GM18519 (cell line): ENCODE results near the gene RPEL1.
"Not testable (repeated sequence)": the region's sequence is repeated elsewhere in the genome, so short reads cannot be mapped to it uniquely, and the experiment has no call there.

ENCODE experiments used
- ATAC-seq: cut with Tn5 transposase; IDR thresholded peaks from one replicate; pipeline ENCODE4 v1.9.1; 2021; ENCODE audit warnings: mild to moderate bottlenecking, moderate library complexity; ENCODE audit not compliant: unreplicated experiment, low FRiP score

Gene RPEL1

DNA sequence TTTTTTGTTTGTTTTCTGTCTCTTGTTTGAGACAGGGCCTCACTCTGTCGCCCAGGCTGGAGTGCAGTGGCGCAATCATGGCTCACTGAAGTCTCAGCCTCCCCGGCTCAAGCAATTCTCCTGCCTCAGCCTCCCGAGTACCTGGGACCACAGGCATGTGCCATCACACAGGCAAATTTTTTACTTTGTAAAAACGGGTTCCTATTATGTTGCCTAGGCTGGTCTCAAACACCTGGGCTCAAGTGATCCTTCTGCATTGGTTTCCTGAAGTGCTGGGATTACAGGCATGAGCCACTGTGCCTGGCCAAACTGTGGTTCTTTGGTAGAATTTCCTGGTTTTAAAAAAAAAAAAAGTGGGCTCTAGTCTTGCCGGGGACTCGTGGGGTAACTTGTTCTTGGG, at the start of gene RPEL1:
Gene RPEL1, plus strand, starts transcription at position 301 of the 400 bp plus-strand sequence. CDS start 110 bp downstream, outside the sequence.
- ATAC-seq, result not testable (repeated sequence)

DNA sequence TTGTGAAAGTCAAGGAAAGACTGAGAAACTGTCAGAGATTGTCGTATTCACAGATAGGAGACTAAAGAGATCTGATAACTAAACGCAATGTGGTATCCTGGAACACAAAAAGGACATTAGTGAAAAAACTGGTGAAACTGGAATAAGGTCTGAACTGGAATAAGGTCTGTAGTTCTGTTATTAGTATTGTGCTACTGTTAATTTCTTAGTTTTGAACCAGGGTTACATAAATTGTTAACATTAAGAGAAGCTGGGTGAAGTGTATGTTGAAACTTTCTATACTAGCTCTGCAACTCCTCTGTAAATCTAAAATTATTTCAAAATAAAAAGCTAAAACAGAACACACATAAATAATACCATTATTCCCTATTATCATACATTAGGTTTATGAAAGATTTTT, 49.2 kb upstream of the RPEL1 start:
- ATAC-seq, result no peak

DNA sequence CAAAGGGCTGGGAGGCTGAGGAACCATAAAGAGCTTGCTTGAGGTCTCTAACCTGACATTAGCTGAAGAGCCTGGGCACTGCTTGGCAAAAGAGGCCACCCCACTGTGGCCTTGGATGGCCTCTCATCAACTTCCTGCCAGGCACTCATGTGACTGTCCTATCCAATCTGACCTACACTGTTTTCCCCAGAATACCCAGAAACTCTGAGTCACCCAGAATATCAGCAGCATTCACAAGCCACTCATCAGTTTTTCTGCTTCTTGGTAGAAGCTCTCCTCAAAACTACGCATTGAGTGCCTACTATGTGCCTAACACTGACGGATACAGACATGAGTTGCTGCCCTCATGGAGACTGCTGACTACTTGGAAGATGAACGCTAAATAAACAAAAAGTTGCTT, 48.5 kb upstream of the RPEL1 start:
- no peak for ATAC-seq

DNA sequence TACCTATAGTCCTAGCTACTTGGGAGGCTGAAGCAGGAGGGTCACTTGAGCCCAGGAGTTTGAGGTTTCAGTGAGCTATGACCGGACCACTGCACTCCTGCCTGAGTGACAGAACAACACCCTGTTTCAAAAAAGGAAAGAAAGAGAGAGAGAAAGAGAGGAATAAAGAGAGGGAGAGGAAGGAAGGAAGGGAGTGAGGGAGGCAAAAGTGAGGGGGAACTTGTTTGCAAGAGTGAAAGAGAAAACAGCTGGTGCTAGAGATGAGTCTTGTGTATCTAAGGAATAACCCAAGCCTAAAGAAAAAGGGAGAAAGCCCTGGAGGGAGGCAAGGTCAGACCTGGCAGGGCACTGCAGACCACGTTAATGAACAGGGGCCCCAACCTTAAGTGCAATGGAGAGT, 47.8 kb upstream of the RPEL1 start:
- ATAC-seq, result no peak

DNA sequence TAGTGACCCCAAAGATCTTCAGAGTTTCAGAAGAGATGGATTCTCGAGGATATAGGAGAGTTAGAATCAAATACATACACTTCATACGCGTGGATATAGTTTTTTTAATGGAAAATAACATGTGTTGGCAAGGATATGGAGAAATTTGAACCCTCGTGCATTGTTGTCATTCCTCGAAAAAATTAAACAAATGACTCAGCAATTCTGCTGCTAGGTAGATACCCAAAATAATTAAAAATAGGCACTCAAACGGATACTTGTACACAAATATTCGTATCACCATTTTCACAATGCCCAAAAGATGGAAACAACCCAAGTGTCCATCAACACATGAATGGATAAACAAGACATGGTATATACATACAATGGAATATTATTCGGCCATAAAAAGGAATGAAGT, 47.0 kb upstream of the RPEL1 start:
- no peak for ATAC-seq

DNA sequence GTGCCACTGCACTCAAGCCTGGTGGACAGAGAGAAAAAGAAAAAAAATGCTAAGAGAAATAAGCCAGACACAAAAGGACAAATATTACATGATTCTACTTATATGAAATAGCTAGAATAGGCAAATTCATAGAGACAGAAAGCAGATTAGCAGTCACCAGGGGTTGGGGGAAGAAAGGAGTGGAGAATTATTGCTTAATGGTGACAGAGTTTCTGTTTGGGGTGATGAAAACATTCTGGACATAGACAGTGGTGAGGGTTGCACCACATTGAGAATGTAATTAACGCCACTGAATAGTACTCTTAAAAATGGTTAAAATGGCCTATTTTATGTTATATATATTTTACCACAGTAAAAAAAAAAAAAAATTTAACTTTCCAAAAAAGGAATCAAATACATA, 46.2 kb upstream of the RPEL1 start:
- no peak for ATAC-seq

DNA sequence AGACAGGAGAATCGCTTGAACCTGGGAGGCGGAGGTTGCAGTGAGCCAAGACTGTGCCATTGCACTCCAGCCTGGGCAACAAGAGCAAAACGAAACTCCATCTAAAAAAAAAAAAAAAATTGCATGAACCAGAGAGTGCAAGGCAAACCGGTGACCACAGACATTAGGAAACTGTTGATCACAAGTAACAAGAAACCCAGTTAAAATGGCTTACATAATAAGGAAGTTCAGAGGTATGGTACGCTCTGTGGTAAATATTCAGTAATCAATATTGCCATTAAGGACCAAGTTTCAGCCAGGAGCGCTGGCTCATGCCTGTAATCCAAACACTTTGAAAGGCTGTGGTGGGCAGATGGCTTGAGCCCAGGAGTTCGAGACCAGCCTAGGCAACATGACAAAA, 43.4 kb upstream of the RPEL1 start:
- no peak for ATAC-seq

DNA sequence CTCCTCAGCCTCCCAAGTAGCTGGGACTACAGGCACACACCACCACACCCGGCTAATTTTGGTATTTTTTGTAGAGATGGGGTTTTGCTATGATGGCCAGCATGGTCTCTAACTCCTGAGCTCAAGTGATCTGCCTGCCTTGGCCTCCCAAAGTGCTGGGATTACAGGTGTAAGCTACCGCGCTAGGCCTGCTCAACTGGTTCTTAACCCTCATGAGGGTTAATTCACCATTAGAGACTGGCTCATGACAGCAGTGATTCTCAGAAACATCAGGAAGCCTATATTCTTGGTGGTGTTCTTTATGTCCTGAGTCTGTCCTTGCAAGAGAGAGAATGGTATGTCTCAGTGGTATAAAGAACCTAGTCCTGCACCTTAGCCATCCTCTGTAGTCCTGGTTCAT, 42.2 kb upstream of the RPEL1 start:
- no peak for ATAC-seq

DNA sequence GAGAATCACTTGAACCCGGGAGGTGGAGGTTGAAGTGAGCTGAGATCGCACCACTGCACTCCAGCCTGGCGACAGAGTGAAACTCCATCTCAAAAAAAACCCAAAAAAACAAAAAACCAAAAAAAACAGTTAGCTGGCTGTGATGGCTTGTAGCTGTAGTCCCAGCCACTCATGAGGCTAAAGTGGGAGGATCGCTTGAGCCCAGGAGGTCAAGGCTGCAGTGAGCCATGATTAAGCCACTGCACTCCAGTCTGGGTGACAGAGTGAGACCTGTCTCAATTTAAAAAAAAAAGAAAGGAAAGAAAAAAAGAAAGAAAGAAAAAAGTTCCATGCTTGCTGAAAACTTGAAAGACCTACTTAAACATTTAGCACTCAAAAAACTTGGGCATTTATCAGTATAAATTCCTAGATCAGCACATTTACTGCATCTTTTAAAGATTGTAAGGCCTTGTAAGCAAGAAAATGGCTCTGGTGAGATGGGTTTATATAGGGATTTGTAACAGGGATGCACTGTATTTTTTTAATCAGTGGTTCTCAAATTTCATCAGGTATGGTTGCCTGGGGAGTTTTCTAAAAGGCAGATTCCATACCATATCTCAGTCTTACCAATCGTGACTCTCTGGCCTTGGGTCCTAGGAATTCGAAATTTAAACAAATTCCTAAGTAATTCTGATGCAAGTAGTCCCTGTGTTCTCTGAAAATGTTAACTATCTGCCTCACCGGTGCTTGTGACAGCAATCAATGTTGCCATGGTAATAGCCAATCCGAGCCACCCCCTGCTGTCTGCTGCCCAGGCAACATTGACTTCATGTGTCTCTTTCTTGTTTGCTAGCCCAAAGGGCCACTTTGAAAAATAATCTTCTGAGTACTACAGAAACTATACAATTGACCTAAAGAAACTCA, 41.1 kb upstream of the RPEL1 start:
- no peak for ATAC-seq

DNA sequence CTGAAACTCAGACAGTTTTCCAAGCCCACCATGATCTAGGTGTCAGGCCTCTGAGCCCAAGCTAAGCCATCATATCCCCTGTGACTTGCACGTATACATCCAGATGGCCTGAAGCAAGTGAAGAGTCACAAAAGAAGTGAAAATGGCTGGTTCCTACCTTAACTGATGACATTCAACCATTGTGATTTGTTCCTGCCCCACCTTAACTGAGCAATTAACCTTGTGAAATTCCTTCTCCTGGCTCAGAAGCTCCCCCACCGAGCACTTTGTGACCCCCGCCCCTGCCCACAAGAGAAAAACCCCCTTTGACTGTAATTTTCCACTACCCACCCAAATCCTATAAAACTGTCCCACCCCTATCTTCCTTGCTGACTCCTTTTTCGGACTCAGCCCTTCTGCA, 40.3 kb upstream of the RPEL1 start:
- not testable (repeated sequence) for ATAC-seq

DNA sequence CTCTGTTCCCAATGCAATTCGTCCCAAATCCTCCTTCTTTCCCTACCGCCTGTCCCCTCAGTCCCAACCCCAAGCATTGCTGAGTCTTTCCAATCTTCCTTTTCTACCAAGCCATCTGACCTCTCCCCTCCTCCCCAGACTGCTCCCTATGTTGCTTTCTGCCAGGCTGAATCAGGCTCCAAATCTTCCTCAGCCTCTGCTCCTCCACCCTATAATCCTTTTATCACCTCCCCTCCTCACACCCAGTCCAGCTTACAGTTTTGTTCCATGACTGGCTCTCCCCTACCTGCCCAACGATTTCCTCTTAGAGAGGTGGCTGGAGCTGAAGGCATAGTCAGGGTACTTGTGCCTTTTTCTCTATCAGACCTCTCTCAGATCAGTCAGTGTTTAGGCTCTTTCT, 39.0 kb upstream of the RPEL1 start:
- not testable (repeated sequence) for ATAC-seq

DNA sequence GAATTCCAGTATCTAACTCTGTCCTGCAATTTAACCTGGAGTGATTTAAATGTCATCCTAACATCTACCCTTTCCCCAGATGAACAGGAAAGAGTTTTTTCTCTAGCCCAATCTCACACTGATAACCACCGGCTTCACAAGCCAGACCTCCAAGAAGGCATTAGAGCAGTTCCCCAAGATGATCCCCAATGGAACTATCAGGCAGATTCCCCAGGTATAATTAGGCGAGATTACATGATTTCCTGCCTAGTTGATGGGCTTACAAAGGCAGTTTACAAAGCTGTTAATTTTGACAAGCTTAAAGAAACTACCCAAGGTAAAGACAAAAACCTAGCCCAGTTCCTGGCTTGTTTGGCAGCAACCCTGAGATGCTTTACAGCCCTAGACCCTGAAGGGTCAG, 38.5 kb upstream of the RPEL1 start:
- ATAC-seq, result no peak

DNA sequence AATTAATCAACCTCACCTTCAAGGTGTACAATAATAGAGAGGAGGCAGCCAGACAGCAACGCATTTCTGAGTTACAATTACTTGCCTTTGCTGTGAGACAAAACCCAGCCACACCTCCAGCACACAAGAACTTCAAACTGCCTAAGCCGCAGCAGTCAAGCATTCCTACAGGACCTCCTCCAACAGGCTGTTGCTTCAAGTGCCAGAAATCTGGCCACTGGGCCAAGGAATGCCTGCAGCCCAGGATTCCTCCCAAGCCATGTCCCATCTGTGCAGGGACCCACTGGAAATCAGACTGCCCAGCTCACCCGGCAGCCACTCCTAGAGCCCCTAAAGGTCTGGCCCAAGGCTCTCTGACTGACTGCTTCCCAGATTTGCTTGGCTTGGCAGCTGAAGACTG, 38.0 kb upstream of the RPEL1 start:
- ATAC-seq, result not testable (repeated sequence)

DNA sequence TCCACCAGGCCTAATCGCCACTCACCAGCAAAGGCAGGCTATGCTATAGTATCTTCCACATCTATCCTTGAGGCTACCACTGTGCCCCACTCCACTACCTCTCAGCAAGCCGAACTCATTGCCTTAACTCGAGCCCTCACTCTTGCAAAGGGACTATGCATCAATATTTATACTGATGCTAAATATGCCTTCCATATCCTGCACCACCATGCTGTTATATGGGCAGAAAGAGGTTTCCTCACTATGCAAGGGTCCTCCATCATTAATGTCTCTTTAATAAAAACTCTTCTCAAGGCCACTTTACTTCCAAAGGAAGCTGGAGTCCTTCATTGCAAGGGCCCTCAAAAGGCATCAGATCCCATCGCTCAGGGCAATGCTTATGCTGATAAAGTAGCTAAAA, 35.4 kb upstream of the RPEL1 start:
- not testable (repeated sequence) for ATAC-seq

DNA sequence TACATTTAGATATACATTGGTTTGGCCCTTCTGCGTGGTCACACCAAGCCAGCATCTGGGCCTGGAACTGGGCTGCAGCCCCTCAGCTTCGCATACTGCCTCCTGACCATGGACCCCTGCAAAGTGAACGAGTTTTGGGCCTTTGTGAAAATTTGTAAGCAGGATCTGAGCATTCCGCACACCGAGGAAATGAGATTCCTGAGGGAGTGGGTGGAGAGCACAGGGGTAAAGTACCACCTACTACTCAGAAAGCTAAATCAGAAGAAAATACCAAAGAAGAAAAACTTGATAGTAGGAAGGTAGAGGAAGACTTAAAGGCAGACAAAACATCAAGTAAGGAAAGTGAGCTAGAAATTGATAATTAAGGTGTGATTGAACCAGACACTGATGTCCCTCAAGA, 30.1 kb upstream of the RPEL1 start:
- ATAC-seq, result no peak

DNA sequence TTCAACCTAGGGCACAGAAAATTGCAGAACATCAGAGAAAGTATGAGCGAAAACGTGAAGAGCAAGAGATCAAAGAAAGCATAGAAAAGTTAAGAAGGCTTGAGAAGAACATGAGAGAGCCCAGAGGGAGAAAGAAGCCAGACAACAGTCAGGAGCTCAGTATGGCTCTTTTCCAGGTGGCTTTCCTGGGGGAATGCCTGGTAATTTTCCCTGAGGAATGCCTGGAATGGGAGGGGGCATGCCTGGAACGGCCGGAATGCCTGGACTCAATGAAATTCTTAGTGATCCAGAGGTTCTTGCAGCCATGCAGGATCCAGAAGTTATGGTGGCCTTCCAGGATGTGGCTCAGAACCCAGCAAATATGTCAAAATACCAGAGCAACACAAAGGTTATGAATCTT, 29.3 kb upstream of the RPEL1 start:
- ATAC-seq, result not testable (repeated sequence)

DNA sequence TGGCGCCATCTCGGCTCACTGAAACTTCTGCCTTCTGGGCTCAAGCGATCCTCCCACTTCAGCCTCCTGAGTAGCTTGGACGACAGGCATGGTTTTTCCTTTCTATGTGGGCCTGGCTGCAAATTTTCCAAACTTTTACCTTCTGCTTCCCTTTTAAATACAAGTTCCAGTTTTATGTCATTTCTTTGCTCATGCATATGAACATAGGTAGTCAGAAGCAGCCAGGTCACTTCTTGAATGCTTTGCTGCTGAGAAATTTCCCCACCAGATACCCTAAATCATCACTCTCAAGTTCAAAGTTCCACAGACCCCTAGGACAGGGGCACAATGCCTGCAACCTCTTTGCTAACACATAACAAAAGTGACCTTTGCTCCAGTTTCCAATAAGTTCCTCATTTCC, 21.6 kb upstream of the RPEL1 start:
- ATAC-seq, result no peak

DNA sequence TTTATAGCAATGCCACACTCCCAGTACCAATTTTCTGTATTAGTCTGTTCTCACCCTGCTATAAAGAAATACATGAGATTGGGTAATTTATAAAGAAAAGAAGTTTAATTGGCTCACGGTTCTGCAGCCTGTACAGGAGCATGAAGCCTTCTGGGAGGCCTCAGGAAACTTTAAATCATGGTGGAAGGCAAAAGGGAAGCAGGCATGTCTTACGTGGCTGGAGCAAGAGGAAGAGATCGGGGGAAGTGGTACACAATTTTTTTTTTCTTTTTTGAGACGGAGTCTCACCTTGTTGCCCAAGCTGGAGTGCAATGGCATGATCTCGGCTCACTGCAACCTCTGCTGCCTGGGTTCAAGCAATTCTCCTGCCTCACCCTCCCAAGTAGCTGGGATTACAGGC, 21.0 kb upstream of the RPEL1 start:
- not testable (repeated sequence) for ATAC-seq

DNA sequence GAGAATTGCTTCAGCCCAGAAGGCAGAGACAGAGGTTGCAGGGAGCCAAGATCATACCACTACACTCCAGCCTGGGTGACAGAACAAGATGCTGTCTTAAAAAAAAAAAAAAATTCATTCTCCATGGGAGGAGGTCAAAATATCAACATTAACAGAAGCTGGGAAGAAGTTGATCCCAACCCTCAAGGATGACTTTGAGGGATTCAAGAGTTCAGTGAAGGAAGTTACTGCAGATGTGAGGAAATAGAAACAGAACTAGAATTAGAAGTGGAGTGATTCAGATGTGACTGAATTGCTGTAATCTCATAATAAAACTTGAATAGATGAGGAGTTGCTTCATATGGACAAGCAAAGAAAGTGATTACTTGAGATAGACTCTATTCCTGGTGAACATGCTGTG, 19.7 kb upstream of the RPEL1 start:
- ATAC-seq, result no peak

DNA sequence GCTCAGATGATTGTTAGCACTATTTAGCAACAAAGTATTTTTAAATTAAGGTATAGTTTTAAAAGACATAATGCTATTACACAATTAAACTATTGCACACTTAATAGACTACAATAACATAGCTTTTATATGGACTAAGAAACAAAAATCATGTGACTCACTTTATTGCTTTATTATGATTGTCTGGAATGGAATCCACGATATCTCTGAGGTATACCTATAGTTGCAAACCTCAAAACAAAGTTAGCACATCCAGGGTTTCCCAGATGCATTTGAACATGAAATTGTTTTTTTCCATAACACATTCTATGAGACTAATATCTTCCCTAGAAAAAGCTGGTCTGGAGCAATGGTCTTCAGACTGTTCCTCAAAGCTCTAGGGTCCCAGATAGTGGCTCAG, 18.3 kb upstream of the RPEL1 start:
- no peak for ATAC-seq

DNA sequence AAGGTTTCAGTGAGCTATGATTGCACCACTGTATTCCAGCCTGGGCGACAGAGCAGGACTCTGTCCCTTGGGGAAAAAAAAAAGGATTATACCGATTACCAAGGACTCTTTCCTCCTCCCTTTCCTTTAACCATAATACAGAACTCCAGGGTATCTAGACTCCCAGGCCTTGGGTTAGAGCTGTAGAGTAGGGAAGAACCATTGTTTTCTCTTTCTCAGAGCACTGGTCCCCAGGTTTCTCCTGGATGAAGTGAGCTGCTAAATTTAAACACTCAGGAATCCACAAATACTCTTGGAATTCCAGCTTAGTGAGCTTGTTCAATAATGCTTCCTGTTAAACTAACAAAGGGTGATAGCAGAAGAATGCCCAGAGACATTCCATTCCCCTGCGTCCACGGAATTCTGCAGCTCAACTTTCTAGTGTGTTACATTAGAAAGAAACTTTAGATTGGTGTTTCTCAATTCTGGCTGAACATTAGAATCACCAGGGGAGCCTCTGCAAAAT, 14.6 kb upstream of the RPEL1 start:
- ATAC-seq, result no peak

DNA sequence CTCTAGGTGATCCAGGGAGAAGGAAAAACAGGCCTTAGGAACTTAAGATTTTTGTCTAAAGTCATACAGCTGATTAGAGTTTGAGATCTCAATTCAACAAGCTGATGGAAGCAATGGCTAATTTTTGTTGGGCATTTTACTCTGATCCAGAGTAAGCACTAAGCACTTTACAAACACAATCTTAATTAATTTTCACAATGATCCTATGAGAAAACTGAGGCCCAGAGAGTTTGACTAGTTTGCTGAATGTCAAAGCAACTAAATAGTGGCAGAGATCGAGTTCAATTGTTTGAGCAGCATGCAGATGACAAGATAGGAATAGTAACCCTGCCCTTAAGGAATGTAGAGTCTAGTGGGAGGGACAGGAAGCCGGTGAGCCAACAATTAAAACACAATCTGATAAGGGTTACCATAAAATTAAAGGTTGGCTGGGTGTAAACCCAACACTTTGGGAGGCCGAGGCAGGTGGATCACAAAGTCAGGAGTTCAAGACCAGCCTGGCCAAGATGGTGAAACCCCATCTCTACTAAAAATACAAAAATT, 13.5 kb upstream of the RPEL1 start:
- ATAC-seq, result no peak
